ENCODE data around the gene SLIT3. TPM values are rescaled to one million over a fixed set of nuclear protein-coding genes. Genes with fewer than 3 reads are reported as not detected.

Gene SLIT3
- total and polyA plus RNA-seq, 9 of the 15 experiments (the other 6 are each of a cell fraction or from before 2014, with no cell fraction given), result 0.01 to 0.04 TPM; not detected in 7

- TF ChIP-seq ZNF311 (CRISPR knock-in tag; IDR thresholded peaks at IDR 0.05) (peak; percentile 8; the same call in 1 of the 2 replicates), SAFB (IDR thresholded peaks at IDR 0.05; ENCODE audit: borderline replicate concordance, low read depth, low read length) (no peak), POLR2AphosphoS2 (IDR thresholded peaks at IDR 0.05; ENCODE audit: low read length) (no peak), NR2C2 (CRISPR knock-in tag; IDR thresholded peaks at IDR 0.05) (no peak), NR2C2 (tag; IDR thresholded peaks at IDR 0.05) (peak; percentile 43; the same call in 1 of the 2 replicates), CBFA2T2 (conservative IDR thresholded peaks at IDR 0.05) (0 out of 2 replicates have a peak, but pooled peaks have one; percentile 8), MYC (IDR thresholded peaks at IDR 0.05; ENCODE audit: low read depth, low read length) (peak; percentile 46), MYC (CRISPR knock-in tag; IDR thresholded peaks at IDR 0.05; ENCODE audit: borderline replicate concordance, low read depth) (no peak; the same call in 1 of the 2 replicates), HINFP (tag; conservative IDR thresholded peaks at IDR 0.05; ENCODE audit: low read depth) (no peak), SMARCA4 (IDR thresholded peaks at IDR 0.05) (peak; percentile 41; the same call in 1 of the 2 replicates), SRSF3 (IDR thresholded peaks at IDR 0.05; ENCODE audit: insufficient read depth, low read length) (no peak), CSDE1 (IDR thresholded peaks at IDR 0.05) (no peak), SRF (CRISPR knock-in tag; IDR thresholded peaks at IDR 0.05) (no peak), ZNF354B (CRISPR knock-in tag; IDR thresholded peaks at IDR 0.05) (no peak), CHCHD3 (CRISPR knock-in tag; IDR thresholded peaks at IDR 0.05) (no peak), NFIX (CRISPR knock-in tag; IDR thresholded peaks at IDR 0.05; ENCODE audit: low read depth) (no peak), ZNF146 (CRISPR knock-in tag; IDR thresholded peaks at IDR 0.05; ENCODE audit: unreplicated experiment) (no peak), ZFP36 (IDR thresholded peaks at IDR 0.05; ENCODE audit: low read depth, low read length, partially characterized antibody) (no peak), PRMT5 (CRISPR knock-in tag; IDR thresholded peaks at IDR 0.05) (no peak), PHTF2 (CRISPR knock-in tag; IDR thresholded peaks at IDR 0.05) (no peak), ZNF644 (tag; IDR thresholded peaks at IDR 0.05; ENCODE audit: low read depth) (0 out of 2 replicates have a peak, but pooled peaks have one; percentile 22), SMARCA5 (IDR thresholded peaks at IDR 0.05) (no peak), BHLHE40 (IDR thresholded peaks at IDR 0.05; ENCODE audit: low read length) (no peak), THAP12 (CRISPR knock-in tag; IDR thresholded peaks at IDR 0.05) (no peak), RCOR1 (IDR thresholded peaks at IDR 0.05; ENCODE audit: borderline replicate concordance in 1 of 2, low read depth in 2 of 2, low read length in 2 of 2) (peak in 1 of 2 experiments; percentile 81; a peak in 1 of 4 replicates), POLR2B (IDR thresholded peaks at IDR 0.05; ENCODE audit: low read depth, partially characterized antibody) (no peak), TCF3 (CRISPR knock-in tag; IDR thresholded peaks at IDR 0.05) (peak; percentile 29), NR2C1 (IDR thresholded peaks at IDR 0.05) (no peak), NR2C1 (tag; IDR thresholded peaks at IDR 0.05) (peak; percentile 16; the same call in 1 of the 2 replicates), HIVEP1 (CRISPR knock-in tag; IDR thresholded peaks at IDR 0.05) (no peak), NCOR1 (IDR thresholded peaks at IDR 0.05) (no peak)
These were observed 530.9 kb downstream of the SLIT3 start (continued) for GRCh38 chr5:168770036-168770498.
